Measurements from ENCODE around the gene PRKACA. TPM values are rescaled to one million over a fixed set of nuclear protein-coding genes. Genes with fewer than 3 reads are reported as not detected.

The PRKACA gene
- total and polyA plus RNA-seq, 10 of the 15 experiments (the other 5 are each of a cell fraction or from before 2014, with no cell fraction given), result 0.53 to 68.5 (median 11.2) TPM

DNA sequence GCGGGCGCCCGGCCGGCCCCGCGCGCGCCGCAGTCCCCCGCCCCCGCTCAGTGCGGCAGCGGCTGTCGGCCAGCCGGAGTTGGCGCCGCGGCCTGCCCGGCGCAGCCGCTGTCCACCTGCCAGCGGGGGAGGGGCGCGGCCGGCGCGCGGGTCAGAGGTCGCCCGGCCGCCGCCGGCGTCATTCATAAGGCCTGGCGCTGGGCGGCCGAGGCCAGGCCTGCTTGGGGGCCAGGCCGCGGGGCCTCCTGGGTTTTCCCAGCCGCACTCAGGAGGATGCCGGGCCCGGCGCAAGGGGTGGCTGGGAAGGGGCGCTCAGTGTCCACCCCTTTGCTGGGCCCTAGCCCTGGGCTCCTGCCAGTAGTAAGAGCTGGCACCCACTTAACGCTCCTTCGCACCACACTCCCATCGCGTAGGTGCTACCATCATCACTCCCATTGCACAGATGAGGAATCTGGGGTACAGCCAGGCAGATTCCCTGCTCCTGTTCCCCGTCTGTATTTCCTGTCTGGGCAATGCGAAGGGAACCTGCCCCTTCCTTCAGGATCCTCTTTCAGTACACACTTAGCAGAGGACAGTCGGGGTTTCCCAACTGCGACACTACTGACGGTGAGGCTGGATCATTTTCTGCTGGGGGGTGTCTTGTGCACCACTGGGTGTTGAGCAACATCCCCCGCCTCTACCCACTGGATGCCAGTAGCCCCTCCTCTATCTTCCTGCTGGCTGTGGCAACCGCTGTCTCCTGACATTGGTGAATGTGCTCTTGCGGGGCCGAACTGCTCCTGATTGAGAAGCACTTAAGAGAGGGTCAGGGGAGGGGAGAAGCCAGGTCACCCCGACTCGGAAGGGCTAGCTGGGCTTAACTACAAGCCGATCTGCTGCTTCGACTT is 846 bp upstream of the PRKACA start (continued):
- TF ChIP-seq EGR1 (IDR thresholded peaks at IDR 0.05; ENCODE audit: borderline replicate concordance in 1 of 2, low read depth in 2 of 2, low read length in 2 of 2) (peak in 1 of 2 experiments; percentile 69; a peak in 1 of 3 replicates), HDAC2 (IDR thresholded peaks at IDR 0.05) (no peak), ZNF217 (IDR thresholded peaks at IDR 0.05) (peak; percentile 28; the same call in 1 of the 2 replicates), TCF3 (IDR thresholded peaks at IDR 0.05; ENCODE audit: borderline replicate concordance, insufficient read depth, low read depth, low read length) (0 out of 2 replicates have a peak, but pooled peaks have one; percentile 15), IKZF1 (conservative IDR thresholded peaks at IDR 0.05) (peak; percentile 61; the same call in 1 of the 2 replicates), MAX (IDR thresholded peaks at IDR 0.05; ENCODE audit: low read depth, low read length) (peak; percentile 39; the same call in 1 of the 2 replicates), NR2C2 (IDR thresholded peaks at IDR 0.05; ENCODE audit: borderline replicate concordance, control insufficient read depth, insufficient read length, low read depth) (peak; percentile 61), POLR2AphosphoS2 (IDR thresholded peaks at IDR 0.05; ENCODE audit: low read depth, low read length) (no peak), SMAD1 (IDR thresholded peaks at IDR 0.05; ENCODE audit: low read depth, partially characterized antibody) (no peak), SMARCA5 (IDR thresholded peaks at IDR 0.05) (0 out of 2 replicates have a peak, but pooled peaks have one; percentile 81), YY1 (IDR thresholded peaks at IDR 0.05; ENCODE audit: low read depth, low read length) (peak; percentile 12; the same call in 1 of the 2 replicates), SKIL (IDR thresholded peaks at IDR 0.05; ENCODE audit: low read depth, poor library complexity, severe bottlenecking) (no peak), POLR2A (IDR thresholded peaks at IDR 0.05; ENCODE audit: low read depth, low read length) (peak; percentile 38), FOXM1 (IDR thresholded peaks at IDR 0.05; ENCODE audit: low read depth, low read length) (no peak), NR2C1 (IDR thresholded peaks at IDR 0.05) (peak; percentile 94), MTA3 (IDR thresholded peaks at IDR 0.05; ENCODE audit: borderline replicate concordance, low read length) (peak; percentile 85; the same call in 1 of the 2 replicates), BACH1 (IDR thresholded peaks at IDR 0.05; ENCODE audit: borderline replicate concordance) (0 out of 2 replicates have a peak, but pooled peaks have one; percentile 51), TCF12 (IDR thresholded peaks at IDR 0.05; ENCODE audit: low read depth, low read length) (peak; percentile 55; the same call in 1 of the 2 replicates), BHLHE40 (IDR thresholded peaks at IDR 0.05; ENCODE audit: borderline replicate concordance in 1 of 2, low read depth in 2 of 2, low read length in 1 of 2) (peak in 1 of 2 experiments; percentile 34; a peak in 1 of 4 replicates), HCFC1 (IDR thresholded peaks at IDR 0.05; ENCODE audit: low read length) (peak; percentile 20; the same call in 1 of the 2 replicates), IKZF2 (IDR thresholded peaks at IDR 0.05) (peak; percentile 41 to 49; a peak in 2 of 4 replicates), EED (IDR thresholded peaks at IDR 0.05; ENCODE audit: low read depth) (0 out of 2 replicates have a peak, but pooled peaks have one; percentile 38)
- TF ChIP-seq, protein P1, sequence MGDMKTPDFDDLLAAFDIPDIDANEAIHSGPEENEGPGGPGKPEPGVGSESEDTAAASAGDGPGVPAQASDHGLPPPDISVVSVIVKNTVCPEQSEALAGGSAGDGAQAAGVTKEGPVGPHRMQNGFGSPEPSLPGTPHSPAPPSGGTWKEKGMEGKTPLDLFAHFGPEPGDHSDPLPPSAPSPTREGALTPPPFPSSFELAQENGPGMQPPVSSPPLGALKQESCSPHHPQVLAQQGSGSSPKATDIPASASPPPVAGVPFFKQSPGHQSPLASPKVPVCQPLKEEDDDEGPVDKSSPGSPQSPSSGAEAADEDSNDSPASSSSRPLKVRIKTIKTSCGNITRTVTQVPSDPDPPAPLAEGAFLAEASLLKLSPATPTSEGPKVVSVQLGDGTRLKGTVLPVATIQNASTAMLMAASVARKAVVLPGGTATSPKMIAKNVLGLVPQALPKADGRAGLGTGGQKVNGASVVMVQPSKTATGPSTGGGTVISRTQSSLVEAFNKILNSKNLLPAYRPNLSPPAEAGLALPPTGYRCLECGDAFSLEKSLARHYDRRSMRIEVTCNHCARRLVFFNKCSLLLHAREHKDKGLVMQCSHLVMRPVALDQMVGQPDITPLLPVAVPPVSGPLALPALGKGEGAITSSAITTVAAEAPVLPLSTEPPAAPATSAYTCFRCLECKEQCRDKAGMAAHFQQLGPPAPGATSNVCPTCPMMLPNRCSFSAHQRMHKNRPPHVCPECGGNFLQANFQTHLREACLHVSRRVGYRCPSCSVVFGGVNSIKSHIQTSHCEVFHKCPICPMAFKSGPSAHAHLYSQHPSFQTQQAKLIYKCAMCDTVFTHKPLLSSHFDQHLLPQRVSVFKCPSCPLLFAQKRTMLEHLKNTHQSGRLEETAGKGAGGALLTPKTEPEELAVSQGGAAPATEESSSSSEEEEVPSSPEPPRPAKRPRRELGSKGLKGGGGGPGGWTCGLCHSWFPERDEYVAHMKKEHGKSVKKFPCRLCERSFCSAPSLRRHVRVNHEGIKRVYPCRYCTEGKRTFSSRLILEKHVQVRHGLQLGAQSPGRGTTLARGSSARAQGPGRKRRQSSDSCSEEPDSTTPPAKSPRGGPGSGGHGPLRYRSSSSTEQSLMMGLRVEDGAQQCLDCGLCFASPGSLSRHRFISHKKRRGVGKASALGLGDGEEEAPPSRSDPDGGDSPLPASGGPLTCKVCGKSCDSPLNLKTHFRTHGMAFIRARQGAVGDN (IDR thresholded peaks at IDR 0.05), result peak; percentile 85

All from GM12878 (cell line).